ENCODE results near the gene PSMB8.
"Not testable (repeated sequence)": the region's sequence is repeated elsewhere in the genome, so short reads cannot be mapped to it uniquely, and the experiment has no call there.

Gene PSMB8

GRCh38 chr6:32843979-32844838, at the start of gene PSMB8:
PSMB8 (minus strand) TSS chr6:32844047; CDS start chr6:32843996, 51 bp downstream.
- DNase-seq, result peak; percentile 99

GRCh38 chr6:32890831-32891230, 47.0 kb upstream of the PSMB8 start:
- no peak for DNase-seq

- no peak for DNase-seq
Observed at GRCh38 chr6:32889533-32889932, 45.7 kb upstream of the PSMB8 start.

GRCh38 chr6:32888576-32888975, 44.7 kb upstream of the PSMB8 start:
- no peak for DNase-seq

- DNase-seq, result no peak
Observed at GRCh38 chr6:32887616-32888015, 43.8 kb upstream of the PSMB8 start.

GRCh38 chr6:32886681-32887383, 43.0 kb upstream of the PSMB8 start:
- DNase-seq, result no peak

- DNase-seq, result peak; percentile 79
Observed at GRCh38 chr6:32885698-32886286, 41.9 kb upstream of the PSMB8 start.

- DNase-seq, result no peak
Observed at GRCh38 chr6:32883789-32884188, 39.9 kb upstream of the PSMB8 start.

GRCh38 chr6:32882879-32883250, 39.0 kb upstream of the PSMB8 start:
- DNase-seq, result no peak

- not testable (repeated sequence) for DNase-seq
Observed at GRCh38 chr6:32880962-32881361, 37.1 kb upstream of the PSMB8 start.

- DNase-seq, result no peak
Observed at GRCh38 chr6:32879691-32880090, 35.8 kb upstream of the PSMB8 start.

GRCh38 chr6:32876603-32877002, 32.8 kb upstream of the PSMB8 start:
- DNase-seq, result no peak

GRCh38 chr6:32873947-32874346, 30.1 kb upstream of the PSMB8 start:
- not testable (repeated sequence) for DNase-seq

GRCh38 chr6:32868257-32868788, 24.5 kb upstream of the PSMB8 start:
- DNase-seq, result peak; percentile 90

GRCh38 chr6:32867554-32868256, 23.9 kb upstream of the PSMB8 start:
- no peak for DNase-seq

- peak; percentile 46 for DNase-seq
Observed at GRCh38 chr6:32867022-32867477, 23.2 kb upstream of the PSMB8 start.

GRCh38 chr6:32865724-32866443, 22.0 kb upstream of the PSMB8 start:
- no peak for DNase-seq

GRCh38 chr6:32862725-32863124, 18.9 kb upstream of the PSMB8 start:
- DNase-seq, result no peak

GRCh38 chr6:32860674-32861073, 16.8 kb upstream of the PSMB8 start:
- DNase-seq, result no peak

GRCh38 chr6:32858194-32858593, 14.3 kb upstream of the PSMB8 start:
- DNase-seq, result no peak

GRCh38 chr6:32857156-32857891, 13.5 kb upstream of the PSMB8 start:
- DNase-seq, result no peak

Measured in CD4-positive, alpha-beta T cell treated with Interleukin-10 for 1 hour (primary cell).